Hematopoietic multipotent progenitor cell treated with erythropoietin and hydrocortisone succinate and interleukin-3 and kit ligand, for 6 days (in vitro differentiated cells): Measurements from ENCODE around the gene CFAP77.
A peak's percentile ranks its signal among the peaks of the same experiment; 100 is the strongest.

ENCODE experiments used
- DNase-seq: peaks from one replicate; pipeline ENCODE4 v3.0.0-alpha.2; 2015

CFAP77 gene

DNA sequence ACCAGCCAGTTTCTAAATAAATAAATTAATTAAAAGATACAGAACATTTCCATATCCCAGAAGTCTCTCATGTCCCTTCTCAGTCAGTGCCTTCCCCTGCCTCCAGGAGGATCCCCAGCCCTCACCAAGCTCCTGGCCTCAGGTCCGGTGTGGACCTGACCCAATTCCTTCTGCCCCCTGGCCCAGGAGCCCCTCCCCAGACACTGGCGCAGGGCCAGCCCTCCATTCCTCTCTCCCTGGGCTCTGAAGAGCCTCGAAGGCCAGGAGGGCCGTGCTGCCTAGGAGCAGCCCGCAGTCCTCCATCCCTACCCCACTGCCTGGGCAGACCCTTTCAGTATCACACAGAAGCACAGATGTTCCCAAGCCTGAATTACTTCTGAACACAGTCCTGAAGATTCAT, 110.6 kb downstream of the CFAP77 start:
- DNase-seq, result no peak

DNA sequence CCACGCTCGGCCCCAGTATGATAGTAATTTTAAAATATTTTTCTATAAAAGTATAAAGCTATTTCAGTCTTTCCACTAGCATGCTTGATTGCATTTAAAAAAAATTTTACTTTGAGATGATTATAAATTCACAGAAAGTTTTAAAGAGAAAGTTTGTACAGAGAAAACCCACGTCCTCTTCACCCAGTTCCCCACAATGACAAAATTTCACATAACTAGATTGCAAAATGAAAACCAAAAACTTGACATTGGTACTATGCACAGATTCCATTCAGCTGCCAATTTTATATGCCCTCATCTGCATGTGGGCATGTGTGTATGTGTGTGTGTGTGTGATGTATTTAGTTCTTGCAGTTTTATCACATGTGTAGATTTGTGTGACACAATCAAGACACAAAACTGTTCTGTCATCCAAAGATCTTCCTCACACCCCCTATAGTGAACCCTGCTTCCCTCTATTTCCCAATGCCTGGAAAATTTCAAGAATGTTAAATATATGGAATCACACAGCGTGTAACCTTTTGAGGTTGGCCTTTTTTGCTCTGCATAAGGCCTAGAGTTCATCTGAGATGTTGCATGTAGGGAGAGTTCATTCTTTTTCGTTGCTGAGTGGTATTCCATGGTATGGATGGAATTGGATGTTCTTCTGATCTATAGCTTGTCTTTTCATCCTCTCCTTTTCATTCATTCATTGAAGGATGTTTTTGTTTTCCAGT, 115.5 kb downstream of the CFAP77 start:
- DNase-seq, result no peak

- DNase-seq, result no peak
Observed at GRCh38 chr9:132531195-132531594, 121.2 kb downstream of the CFAP77 start.

DNA sequence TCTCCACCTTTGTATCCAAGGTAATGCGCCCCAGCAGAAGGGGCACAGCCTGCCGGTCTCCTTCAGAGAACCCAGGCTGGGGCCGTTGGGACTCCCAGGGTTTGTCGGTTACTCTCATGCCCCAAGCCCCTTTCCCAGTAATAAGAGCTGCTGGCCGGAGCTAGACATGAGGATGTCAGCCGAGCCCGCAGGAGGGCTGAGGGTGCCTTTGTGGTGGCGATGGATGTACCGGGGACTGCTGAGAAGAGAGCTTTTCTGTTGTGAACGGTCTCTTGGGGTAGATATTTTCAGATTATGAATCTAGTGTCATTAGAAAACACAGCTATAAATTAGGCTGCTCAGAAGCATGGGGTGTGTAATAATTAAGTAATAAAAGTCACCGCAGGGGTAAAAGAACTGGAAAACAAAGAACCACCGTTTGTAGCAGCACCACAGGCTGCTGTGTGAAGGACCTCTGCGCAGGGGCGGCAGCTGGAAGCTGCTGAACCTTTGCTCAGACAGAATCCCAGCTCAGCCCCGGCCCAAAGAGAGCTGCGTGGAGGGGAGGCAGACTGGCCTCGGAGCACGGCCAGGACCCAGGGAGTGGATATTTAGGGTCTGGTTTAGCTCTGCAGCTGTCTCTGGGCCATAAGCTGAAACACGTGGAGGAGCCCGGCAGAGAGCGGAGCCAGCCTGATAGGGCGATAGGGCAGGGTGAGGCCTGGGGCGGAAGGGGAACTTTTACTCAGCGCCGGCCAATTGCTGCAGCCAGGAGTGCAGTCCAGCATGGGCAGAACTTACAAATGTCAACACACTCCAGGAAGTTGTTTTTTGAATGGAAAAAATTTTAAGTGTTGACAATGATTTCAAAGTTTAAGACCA, 121.9 kb downstream of the CFAP77 start:
- DNase-seq, result no peak

- DNase-seq, result no peak
Observed at GRCh38 chr9:132534832-132535231, 124.8 kb downstream of the CFAP77 start.

DNA sequence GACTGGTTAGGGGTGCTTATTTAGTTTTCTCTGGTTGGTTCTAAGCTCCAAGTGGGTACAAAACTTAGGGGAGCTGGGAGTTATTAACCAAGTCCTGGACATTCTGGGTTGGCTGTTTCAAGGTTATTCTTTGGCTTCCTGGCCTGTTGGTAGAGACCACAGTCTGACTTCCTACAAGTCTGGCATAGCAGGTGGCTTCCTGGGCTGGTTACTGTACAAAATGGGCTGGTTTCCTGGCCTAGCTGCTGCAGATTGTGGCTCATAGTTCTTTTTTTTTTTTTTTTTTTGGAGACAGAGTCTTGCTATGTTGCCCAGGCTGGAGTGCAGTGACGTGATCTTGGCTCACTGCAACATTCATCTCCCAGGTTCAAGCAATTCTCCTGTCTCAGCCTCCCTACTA, 126.1 kb downstream of the CFAP77 start:
- no peak for DNase-seq

GRCh38 chr9:132537352-132537751, 127.3 kb downstream of the CFAP77 start:
- no peak for DNase-seq

- no peak for DNase-seq
Observed at GRCh38 chr9:132538071-132538470, 128.1 kb downstream of the CFAP77 start.

- no peak for DNase-seq
Observed at GRCh38 chr9:132539096-132539495, 129.1 kb downstream of the CFAP77 start.

DNA sequence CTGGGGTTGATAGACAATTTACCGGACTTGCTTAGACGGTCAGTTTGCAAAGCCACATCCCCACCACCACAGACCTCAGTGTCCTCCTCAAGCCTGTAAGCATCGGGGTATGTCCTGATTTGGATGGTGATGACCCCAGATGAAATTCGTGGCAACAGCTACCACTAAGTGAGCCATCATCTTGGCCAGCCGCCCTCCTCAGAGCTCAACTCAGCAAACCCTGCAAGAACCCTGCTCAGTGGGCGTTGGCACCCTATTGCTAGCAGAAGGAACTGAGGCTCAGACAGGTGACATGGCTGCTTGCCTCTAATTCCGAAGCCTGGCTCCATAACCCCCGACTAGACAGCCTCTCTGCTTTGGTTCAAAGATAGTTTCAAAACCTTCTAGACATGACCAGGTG, 131.0 kb downstream of the CFAP77 start:
- DNase-seq, result no peak

GRCh38 chr9:132541870-132542830, 132.1 kb downstream of the CFAP77 start:
- no peak for DNase-seq

GRCh38 chr9:132543251-132543650, 133.2 kb downstream of the CFAP77 start:
- no peak for DNase-seq

DNA sequence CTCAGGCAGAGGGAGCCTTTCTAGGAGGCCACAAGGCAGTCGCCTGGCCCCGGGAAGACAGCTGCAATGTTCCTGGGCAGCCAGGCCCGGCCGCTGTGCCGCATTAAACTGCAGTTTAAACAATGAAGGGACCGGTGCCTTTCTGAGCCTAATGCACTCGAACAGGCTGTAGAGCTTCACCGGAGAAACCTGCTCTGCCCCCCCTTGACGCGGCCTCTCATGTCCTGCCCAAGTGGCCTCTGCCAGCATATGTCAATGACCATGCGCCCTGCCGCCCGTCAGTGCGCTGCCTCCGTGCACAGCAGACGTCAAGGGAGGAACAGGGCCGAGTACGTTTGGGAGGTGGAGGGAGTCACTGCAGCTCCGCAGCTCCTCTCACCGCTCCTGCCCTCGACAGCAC, 133.9 kb downstream of the CFAP77 start:
- no peak for DNase-seq

GRCh38 chr9:132545578-132545977, 135.6 kb downstream of the CFAP77 start:
- no peak for DNase-seq

DNA sequence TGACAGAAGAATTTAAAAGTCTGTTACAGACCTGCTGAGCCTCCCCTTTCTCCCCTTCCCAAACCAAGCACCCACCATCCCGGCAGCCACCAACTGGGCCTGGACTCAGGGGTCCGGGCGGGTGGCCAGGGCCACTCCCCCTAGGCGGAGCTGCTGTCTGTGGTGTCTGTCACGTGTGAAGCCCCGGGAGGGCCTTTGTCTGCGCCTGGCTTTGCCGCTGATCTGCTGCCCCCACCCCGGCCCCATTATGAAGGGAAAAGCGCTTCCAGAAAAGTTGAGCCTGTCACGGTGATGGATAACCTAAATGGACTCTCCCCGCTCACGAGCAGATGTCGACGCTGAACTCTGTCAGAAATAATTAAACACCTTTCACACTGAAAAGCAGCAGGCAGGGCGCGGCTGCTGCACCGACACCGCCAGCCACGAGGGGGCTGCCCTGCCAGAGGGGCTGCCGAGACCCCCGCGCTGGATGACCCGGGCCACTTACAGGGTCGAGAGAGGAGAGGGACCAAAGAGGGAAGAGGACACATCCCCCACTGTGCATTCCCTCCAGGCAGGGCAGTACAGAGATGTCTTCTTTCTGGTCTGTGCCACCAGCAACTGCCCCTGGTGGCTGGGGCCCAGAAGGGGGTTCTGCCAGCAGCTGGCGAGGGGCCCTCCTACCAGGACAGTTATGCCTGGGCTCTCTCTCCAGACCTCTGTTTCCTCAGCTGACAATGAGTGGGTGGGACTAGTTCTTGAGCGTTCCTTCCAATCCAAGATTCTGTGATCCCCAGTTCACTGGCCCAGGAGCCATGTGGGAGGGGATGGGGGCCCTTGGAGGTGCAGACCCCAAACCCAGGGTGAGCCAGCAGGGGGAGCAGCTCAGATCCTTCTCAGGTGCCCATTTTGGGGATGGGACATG, 136.4 kb downstream of the CFAP77 start:
- DNase-seq, result peak; percentile 31

- DNase-seq, result no peak
Observed at GRCh38 chr9:132547052-132547431, 137.0 kb downstream of the CFAP77 start.

DNA sequence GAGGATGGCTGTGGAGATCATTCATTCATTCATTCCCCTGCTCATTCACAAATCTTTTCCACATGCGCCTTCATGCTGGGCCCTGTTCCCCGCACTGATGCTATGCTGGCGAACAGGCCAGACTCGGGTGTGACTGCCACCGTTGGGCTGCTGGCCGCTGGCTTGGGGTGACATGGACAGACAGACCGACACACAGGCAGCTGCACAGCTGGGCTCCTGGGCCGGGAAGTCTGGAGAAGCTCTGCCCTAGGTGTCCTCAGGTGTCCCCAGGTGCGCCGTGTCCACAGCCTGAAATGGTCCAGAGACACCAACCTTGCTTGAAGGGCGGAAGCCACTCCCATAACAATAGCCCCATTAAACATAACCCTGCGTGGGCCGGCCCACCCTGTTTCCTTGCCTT, 137.4 kb downstream of the CFAP77 start:
- no peak for DNase-seq

DNA sequence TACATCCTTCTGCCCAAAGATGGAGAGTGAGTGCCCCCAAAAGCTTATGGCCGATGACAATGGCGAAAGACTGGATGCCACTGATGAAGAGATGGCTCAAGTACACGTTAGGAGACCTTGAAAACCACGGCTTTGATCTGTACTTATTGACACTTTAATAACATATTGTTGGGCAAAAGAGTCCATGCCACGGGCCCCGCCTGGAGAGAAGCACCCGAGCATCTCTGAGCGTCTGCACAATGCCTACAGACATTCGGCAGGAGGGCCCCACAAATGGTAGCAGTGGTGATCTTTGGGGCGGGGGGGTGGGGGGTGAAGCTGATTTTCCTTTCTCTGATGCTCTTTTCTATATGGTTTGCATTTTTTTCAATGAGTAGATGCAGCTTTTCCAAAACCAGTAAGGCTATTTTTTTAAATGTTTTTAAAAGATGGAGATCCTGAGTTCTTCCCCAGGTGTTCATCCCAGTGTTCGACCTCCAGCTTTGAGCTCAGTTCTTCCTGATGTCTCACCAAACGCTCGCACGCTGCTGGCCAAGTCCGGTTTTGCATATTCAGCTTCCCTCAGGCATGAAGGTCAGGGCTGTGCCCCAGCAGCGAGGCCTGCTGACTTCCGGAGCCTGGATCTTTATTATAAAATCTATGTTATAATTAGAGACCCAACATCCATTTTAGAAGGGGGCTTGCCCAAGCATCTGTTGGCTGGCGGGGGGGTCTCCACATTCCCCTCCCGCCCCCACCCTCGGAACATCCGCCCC, 138.1 kb downstream of the CFAP77 start:
- no peak for DNase-seq

DNA sequence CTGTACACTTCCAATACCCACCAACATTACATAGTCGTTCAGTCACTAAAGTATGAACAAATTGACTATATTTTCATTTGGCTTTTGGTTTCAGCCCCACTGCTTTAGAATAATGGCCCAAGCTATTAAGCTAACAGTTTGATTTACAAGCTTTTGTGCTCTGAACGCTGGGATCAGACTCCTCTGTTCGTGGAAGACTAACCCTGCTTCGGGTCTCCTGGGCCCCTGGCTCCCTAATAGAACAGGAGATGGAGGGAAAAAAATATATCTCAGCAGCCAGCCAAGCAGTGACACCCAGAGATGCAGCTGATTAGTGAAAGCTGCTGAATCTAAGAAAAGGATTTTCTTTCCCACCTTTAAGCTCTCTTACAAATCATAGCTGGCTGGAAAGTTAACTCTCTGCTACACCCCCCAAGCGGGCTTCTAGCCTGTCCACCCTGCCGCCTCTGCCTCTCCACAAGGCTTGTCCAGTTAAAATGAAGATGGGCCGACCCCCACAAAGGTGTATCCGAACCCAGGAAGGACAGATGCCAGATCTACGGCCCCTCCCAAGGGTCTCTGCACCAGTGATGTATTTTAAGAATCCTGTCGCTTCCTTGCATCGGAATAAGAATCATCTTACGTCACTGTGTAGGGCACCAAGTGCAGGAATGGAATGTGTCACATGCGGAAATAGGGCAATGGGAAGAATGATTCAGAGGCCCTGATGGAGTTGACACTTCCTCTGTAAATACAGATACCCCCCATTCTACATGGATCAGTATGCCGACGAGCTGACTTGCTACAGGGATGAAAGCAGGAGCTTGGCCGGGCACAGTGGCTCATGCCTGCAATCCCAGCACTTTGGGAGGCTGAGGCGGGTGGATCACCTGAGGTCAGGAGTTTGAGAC, 139.0 kb downstream of the CFAP77 start:
- no peak for DNase-seq

- DNase-seq, result no peak
Observed at GRCh38 chr9:132551556-132551955, 141.5 kb downstream of the CFAP77 start.
